HG02981 (cell line): ENCODE results near the gene BCORL1.

Experiments
- ATAC-seq: cut with Tn5 transposase; IDR thresholded peaks from one replicate; pipeline ENCODE4 v1.9.1; 2021; ENCODE audit warnings: mild to moderate bottlenecking, moderate library complexity; ENCODE audit not compliant: unreplicated experiment

The BCORL1 gene

GRCh38 chrX:130055899-130056298 is 73.5 kb downstream of the BCORL1 start:
- no peak for ATAC-seq

- ATAC-seq: no peak
Measured at GRCh38 chrX:130057209-130057608, 74.8 kb downstream of the BCORL1 start.

- ATAC-seq: no peak
Measured at GRCh38 chrX:130058652-130059051, 76.2 kb downstream of the BCORL1 start.

- peak; percentile 85 for ATAC-seq
Measured at GRCh38 chrX:130060122-130061069, 78.0 kb downstream of the BCORL1 start.

DNA sequence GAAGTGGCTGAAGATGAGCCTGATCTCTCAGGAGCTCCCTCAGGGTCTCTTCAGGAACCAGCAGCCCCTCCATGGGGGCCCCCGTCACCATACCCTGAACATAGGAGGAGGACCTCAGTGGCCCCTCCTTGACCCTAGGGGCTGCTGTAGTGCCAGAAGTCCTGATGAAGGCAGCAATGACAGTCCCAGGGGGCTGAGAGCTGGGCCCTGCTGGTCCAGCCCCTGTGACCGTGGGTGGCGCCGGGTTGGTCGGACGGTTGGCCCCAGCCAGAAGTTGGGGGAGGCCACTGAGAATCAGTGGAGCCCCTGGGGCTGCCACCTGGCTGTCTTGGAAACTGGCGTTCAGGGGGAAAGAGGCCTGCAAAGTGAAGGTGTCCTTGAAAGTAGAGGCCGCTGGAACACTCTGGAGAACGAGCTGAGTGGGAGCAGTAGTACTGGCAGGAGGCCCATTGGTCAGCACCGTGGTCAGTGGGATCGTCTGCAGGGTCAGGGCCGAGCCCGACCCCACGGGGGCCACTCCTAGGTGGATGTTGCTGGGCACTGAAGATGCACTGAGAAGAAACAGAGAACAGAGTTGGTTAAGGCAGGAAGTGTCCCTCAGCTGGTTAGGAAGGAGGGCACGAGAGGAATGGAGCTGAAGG is 84.7 kb downstream of the BCORL1 start:
- no peak for ATAC-seq

DNA sequence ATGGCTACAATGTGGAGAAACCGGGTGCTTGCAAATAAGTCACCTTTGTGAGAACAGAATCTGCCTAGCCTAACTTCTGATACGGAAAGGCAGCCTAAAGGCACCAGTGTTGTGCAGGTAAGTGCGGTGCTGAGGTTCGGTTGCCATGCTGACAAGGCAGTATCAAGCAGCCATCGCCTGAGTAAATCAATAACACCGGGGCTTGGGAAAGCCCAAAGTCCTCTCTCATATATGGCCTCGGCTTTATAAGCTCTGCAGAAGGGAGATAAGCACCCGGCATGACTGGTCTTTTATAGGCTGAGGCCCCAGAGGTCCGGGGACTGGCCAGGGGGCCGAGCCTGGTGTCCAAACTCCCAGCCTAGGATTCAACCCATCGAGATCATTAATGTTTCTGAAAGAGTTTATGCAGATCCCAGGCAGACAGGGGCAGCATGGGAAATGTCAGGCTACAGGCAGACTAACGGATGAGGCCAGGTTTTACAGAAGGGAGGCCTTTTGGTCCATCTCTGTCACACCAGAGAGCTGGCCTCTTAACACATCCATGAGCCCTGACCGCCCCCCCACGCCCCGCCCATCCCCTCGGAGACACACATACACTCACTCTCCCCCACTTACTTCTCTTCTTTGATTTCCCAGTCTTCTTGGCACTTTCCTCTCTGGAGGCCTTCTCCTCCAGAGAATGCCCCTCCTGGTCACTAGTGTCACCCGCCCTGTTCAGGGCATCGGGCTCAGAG is 89.3 kb downstream of the BCORL1 start:
- ATAC-seq: no peak

DNA sequence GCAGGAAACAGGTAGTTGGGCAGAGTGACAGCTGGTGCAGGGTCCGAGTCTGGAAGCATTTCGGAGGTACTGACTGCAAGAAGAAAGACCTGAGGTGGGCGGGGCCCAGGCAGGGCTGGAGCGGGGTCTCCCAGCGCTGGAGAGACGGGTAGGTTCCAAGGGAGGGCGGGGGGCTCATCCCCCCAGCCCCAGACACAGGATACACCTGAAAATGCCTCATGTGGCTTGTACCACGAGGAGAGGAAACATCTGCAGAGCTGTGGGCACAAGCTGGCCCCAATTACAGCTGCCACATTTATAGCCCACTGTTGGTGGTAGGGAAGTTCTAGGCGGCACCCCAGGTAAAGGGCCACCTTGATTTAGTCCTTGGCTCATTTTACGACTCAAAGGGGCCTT is 89.9 kb downstream of the BCORL1 start:
- ATAC-seq: no peak

GRCh38 chrX:130075777-130076176 is 93.3 kb downstream of the BCORL1 start:
- no peak for ATAC-seq

DNA sequence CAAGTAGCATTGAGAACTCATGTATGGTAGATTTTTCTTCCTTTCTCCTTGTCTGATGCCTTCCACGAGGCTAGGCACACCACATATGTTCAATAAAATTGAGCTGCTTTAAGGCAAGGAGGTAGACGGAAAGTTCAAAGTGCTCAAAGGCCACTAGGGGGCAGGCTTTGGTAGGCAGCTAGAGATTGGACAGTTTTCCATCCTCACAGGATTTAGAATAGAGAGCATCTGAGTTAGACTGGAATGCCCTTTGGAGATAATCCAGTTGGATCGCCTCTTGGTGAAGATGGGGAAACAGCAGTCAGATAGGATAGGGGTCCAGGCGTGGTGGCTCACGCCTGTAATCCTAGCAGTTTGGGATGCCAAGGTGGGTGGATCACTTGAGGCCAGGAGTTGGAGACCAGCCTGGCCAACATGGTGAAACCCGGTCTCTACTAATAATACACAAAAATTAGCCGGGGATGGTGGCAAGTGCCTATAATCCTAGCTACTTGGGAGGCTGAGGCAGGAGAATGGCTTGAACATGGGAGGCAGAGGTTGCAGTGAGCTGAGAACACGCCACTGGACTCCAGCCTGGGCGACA is 97.5 kb downstream of the BCORL1 start:
- ATAC-seq: no peak

GRCh38 chrX:130080791-130081367 is 98.4 kb downstream of the BCORL1 start:
- no peak for ATAC-seq

DNA sequence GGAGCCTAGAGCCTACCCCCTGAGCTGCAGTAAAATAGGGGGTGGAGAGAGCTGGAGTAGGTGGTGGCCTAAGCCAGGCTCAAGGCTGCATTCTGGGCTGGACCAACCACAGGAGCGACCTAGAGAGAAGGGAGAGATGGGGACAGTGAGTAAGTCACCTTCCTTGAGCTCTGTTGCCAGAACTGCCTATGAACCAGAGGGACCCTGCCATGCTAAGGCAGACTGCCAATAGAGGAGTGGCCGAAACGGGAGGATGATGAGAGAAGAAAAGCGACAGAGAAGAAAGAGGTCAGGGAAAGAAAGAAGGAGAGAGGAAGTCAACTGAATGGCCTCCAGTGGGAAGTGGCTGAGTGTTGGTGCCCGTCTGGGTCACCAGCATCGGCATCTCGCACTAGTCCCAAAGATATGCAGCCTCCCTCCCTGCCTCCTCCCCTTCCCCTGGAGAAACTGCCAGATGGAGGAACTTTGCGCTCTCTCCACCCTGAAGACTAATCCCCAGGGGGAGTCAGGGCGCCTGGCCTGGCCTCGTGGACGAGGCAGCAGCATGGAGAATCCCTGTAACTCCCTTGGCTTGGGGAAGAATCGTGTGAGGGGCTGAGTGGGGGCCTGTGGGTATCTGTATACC is 99.1 kb downstream of the BCORL1 start:
- no peak for ATAC-seq

DNA sequence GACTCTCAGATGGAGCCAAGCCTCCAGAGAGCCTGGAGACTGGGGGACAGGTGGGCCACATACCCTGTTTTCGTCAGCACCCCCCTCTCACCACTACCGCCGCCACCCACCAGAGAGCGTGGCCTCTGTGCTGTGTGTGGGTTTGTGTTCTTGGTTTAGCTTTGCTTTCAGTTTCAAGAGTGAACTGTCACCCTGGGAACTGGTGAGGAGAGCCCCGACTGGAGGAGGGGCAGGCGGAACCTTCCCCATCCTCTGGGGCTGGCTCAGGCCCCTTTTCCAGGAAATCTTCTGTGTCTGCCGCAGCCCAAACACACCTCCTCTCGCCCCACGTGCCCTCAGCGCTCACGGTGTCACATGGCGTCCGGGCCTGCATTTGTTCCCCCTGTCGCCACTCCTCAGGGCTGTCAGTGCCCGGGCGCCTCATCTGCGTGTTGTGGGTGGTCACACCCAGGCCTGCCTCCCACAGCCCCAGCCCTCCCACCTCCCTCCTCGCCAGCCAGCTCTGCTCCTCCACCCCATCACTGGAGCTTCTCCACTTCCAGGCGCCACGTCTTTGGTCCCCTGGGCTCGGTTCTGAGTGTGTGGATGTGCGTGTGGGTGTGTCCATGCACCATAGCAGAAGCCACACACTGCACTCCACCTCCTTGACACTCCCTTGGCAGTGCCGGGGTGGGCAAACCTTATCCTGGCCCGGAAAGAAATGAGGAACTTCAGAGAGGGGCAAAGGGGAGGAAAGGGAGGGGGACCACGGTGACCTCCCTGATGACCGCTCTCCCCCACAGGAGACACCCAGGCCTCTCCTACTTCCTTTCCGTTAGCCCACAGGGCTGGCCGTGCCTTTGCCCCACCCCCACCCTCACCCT is 100.0 kb downstream of the BCORL1 start:
- peak; percentile 58 for ATAC-seq

DNA sequence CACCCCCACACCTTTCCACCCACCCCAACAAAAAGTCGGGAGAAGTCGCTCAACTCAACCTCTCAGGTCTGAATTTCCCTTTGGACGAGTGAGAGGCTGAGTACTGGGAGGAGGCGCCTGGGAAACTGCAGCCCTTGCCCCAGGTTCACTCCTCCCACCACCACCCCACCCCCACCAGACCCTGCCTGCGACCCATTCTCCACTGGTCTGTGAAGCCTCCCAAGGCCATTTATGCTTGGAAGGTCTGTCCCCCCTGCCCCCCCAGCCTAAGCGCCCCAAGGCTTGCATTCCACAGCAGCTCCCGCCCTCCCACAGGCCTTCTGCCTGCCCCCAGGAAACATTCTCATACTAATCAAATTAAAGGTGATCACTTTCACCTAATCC is 100.7 kb downstream of the BCORL1 start:
- no peak for ATAC-seq

DNA sequence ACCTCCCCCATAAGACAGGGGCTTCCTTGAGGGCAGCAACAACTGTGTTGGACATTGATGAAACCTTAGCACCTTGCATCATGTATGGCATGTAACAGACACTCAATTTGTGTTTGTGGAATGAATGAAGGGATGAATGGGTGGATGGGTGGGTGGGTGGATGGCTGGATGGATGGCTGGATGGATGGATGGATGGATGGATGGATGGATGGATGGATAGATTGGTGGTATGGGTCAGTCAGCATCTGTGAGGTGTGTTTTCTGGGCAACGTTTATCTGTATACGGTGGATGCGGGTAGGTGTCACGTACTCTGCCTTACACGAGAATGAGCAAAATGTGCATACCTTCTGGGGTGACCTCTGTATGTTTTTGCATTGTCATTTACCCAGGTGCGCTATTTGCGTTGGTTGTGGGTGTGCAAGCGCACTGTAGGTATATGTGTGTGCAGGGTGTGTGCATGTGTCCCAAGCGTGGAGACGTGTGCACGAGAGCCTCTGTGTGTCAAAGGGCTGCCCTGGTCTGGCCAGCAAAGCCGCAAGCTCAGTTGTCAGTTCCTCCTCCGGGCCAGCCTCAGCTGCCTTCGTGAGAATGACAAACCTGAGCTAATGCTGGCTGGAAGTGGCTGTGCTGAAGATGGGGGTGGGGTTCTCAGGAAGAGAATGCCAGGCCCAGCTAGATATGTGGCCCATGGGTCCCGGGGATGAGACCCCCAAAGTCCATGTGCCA is 101.4 kb downstream of the BCORL1 start:
- no peak for ATAC-seq

- peak; percentile 32 for ATAC-seq
Measured at GRCh38 chrX:130084631-130085237, 102.3 kb downstream of the BCORL1 start.

- no peak for ATAC-seq
Measured at GRCh38 chrX:130085551-130086446, 103.4 kb downstream of the BCORL1 start.

GRCh38 chrX:130086447-130087206 is 104.2 kb downstream of the BCORL1 start:
- peak; percentile 33 for ATAC-seq
